ENCODE results near the gene SOS1.
A peak's percentile ranks its signal among the peaks of the same experiment; 100 is the strongest.
"Not testable (repeated sequence)": the region's sequence is repeated elsewhere in the genome, so short reads cannot be mapped to it uniquely, and the experiment has no call there.

Gene SOS1

DNA sequence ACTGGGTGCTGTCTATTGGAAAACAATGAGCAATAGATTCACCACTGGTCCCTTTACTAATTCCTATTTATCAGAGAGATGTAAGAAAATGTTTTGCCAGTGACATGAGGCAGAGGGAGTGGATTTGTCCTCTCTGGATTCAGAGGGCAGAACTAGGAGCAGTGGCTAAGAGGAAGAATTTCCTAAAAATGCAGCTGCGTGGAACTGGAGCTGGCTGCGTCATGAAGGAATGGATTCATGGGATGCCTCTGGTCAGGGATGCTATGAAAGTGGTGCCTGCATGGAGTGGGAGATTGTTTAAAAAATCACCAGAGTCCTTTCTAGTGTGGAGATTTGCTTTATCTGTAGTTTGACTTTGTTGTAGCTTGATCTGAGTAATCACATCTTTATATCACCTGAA is 152.8 kb downstream of the SOS1 start:
- no peak for DNase-seq (ENCODE audit: low spot score)

GRCh38 chr2:38966678-38967077 is 154.2 kb downstream of the SOS1 start:
- DNase-seq (ENCODE audit: low spot score), result no peak

- no peak for DNase-seq (ENCODE audit: low spot score)
Measured at GRCh38 chr2:38966006-38966405, 154.8 kb downstream of the SOS1 start.

- no peak for DNase-seq (ENCODE audit: low spot score)
Measured at GRCh38 chr2:38960609-38961320, 160.1 kb downstream of the SOS1 start.

- DNase-seq (ENCODE audit: low spot score), result no peak
Measured at GRCh38 chr2:38959938-38960608, 160.8 kb downstream of the SOS1 start.

- DNase-seq (ENCODE audit: low spot score), result no peak
Measured at GRCh38 chr2:38959466-38959865, 161.4 kb downstream of the SOS1 start.

DNA sequence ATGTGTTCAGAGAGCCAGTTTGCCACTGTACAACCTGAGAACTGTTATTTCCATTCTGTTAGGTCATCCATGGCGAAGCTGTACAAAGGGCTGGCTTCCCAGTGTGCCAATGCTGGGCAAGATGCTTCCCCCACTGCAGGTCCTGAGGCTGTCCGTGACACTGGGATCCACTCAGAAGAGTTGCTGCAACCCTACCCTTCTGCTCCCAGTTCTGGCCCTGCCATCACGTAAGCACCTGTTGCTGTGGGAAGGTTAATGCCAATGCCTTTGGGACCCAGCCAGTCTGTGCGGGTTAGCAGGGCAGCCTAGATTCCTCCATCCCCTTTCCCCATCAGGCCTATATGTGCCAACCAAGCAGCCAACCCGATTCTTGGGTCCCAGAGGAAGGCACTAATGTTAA is 162.9 kb downstream of the SOS1 start:
- DNase-seq (ENCODE audit: low spot score), result no peak

DNA sequence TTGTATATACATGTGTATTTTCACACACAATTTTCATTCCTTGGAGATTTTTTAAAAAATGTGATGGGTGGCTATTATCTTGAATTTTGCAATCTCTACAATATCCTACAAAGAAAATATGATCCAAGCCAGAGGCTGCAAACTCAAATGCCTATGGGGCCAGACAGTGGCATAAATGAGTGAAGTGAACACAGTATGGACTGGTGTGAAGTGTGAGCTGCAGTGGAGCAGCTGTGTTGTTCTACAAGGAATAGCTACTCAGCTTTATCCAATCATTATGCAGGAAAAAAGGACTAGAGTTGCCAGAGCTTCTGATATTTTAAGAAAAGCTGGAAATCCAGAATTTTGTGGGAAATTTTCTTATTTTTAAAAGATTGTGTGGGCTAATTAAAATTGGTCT is 169.1 kb downstream of the SOS1 start:
- DNase-seq (ENCODE audit: low spot score), result no peak

DNA sequence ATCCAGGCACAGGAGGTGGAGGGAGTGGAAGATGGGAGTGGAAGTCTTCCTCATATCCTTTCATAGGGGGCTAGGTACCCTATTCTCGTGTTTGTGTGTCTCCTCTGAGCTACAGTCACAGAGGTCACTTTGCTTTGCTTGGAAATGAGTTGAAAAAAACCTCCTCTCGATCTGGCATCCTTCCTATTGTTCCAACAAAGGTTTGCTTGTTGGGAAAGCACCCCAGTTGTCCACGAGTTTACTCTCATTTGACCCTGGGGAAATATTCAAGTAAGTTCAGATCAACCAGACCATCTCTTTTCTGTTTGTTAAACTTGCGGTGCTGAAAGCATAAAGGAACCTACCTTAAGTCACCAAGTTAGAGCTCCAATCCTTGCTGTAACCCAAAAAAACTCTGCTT is 171.9 kb downstream of the SOS1 start:
- DNase-seq (ENCODE audit: low spot score), result peak; percentile 50

GRCh38 chr2:38948387-38948882 is 172.4 kb downstream of the SOS1 start:
- no peak for DNase-seq (ENCODE audit: low spot score)

GRCh38 chr2:38947241-38948239 is 173.3 kb downstream of the SOS1 start:
- DNase-seq (ENCODE audit: low spot score), result peak; percentile 94

GRCh38 chr2:38945911-38946310 is 174.9 kb downstream of the SOS1 start:
- DNase-seq (ENCODE audit: low spot score), result no peak

DNA sequence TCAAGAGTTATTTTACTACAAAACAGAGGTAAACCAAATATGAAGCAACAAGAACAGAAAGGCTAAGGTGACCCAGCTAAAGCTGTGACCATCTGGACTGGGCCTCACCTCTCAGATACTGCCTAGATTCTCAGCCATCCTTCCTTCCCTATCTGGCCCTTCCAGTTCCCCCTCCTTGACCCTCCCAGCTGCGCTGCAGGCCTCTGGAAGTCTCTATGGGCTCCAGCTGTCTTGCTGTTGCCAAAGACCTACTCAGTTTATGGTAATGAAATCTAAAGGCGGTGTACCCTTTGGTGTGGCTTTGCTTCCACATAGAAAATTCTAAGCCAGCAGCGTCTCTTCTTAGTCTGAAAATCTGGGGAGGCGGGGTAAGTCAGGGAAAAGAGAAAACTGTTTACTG is 175.5 kb downstream of the SOS1 start:
- DNase-seq (ENCODE audit: low spot score), result no peak

DNA sequence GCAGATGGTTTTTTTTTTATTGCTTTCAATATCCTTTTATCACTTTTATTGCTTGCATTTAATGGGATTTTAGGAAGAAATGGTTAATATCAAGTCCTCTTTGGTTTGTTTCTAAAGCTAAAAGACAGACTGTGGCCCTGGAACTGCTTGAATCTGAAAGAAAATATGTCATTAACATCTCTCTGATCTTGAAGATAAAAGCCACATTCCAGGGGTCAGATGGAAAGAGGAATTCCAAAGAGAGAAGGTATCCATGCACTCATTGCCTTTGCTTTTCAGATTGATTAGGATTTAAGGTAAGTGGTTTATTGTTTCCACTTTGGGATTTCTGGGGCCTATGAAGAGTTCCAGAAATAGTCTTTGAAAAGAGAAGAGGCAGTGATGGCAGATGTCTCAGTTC is 177.1 kb downstream of the SOS1 start:
- DNase-seq (ENCODE audit: low spot score), result no peak

GRCh38 chr2:38940746-38941145 is 180.1 kb downstream of the SOS1 start:
- DNase-seq (ENCODE audit: low spot score), result no peak

DNA sequence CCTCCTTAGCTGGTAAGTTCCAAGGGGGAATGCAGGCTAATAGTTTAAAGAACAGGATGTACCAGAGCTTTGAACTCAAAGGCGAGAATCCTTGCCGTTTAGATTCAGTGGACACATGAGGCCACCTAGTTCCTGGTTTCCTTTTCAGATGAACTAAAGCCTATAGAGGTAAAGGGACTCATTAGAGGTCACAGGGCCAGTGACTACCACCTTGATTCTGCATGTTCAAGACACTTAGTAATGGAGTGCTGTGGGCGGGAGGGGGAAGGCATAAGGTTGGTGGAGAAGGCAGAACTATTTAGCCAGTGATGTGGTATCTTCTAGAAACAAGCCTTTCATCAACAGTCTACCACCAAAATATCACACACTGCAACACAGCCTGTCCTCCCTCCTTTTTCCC is 183.3 kb downstream of the SOS1 start:
- no peak for DNase-seq (ENCODE audit: low spot score)

DNA sequence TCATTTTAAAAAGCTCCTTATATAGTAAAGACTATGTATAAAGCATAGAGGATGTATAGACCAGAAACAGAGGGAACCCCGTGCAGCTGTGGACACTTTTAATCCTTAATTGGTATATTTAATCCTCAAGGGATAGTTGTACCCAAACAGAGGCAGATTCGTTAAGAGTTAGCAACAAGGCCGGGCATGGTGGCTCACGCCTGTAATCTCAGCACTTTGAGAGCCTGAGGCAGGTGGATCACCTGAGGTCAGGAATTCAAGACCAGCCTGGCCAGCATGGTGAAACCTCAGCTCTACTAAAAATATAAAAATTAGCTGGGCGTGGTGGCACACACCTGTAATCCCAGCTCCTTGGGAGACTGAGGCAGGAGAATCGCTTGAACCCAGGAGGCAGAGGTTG is 184.3 kb downstream of the SOS1 start:
- DNase-seq (ENCODE audit: low spot score), result not testable (repeated sequence)

- no peak for DNase-seq (ENCODE audit: low spot score)
Measured at GRCh38 chr2:38935568-38936172, 185.2 kb downstream of the SOS1 start.

- no peak for DNase-seq (ENCODE audit: low spot score)
Measured at GRCh38 chr2:38934742-38935141, 186.1 kb downstream of the SOS1 start.

DNA sequence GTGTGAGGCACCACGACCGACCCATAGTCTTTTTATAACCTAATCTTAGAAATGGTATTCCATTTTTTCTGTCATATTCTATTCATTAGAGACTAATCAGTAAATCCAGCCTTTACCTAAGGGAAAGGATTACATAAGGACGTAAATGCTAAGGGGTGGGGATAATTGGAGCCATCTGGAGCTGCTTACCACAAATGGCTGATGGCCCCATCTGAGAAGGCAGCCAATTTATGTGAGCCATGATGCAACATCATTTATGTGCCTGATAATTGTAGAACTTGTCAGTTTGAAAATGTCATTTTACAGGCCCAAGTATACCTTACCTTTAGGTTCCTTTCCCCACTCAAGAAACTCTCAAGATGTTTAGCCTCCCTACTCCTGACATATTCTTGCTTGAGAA is 187.2 kb downstream of the SOS1 start:
- no peak for DNase-seq (ENCODE audit: low spot score)

DNA sequence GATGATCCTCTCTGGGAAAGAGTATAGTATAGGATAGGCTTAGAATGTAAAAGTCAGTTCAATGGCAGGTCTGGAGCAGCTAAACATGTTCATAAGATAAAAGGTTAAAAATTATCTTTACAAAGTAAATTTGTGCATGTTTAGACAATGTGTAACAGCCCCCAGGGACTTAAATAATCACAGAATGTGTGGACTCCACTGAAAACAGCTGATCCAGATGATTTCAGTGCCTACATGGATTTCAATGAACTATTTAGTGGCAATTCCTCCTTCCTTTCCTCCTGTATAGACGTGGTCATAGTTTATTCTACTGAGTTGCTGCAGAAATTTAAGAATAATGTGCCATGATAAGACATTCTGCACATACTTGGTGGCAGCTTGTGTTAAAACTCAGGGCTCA is 188.3 kb downstream of the SOS1 start:
- no peak for DNase-seq (ENCODE audit: low spot score)
